ENCODE measurements around the gene RSRC1.

DNA sequence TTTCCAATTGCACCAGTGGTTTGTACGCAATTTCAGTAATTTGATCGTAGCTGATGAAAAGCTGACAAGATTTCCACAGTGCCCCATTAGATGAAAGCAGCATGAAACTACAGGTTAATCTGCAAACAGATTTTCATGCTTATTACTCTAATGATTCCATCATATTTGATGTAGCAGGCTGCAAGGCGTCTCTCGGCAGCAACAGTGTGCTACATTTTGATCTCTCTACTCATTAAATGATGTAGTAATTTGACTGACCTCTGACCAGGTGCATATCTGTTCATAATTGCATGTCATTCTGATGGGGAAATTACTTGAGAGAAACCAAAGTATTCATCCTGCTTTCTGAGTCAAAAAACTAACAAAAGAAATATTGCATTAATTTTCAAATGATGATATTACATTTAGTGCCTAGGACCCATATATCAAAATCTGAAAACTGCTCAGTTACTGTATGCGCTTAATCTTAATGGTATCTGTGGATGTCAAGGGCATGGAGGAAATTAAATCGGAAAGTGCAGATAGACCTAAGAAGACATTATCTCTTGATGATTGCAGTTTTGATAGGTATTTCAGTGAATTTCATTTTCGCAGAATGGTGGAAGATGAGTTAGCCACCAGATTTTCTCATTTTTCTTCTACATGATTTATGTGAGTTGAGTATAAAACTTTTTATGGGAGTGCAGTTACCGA is 198.5 kb downstream of the RSRC1 start:
- TF ChIP-seq POLR2AphosphoS5 (IDR thresholded peaks at IDR 0.05) = no peak
- TF ChIP-seq, protein P1, sequence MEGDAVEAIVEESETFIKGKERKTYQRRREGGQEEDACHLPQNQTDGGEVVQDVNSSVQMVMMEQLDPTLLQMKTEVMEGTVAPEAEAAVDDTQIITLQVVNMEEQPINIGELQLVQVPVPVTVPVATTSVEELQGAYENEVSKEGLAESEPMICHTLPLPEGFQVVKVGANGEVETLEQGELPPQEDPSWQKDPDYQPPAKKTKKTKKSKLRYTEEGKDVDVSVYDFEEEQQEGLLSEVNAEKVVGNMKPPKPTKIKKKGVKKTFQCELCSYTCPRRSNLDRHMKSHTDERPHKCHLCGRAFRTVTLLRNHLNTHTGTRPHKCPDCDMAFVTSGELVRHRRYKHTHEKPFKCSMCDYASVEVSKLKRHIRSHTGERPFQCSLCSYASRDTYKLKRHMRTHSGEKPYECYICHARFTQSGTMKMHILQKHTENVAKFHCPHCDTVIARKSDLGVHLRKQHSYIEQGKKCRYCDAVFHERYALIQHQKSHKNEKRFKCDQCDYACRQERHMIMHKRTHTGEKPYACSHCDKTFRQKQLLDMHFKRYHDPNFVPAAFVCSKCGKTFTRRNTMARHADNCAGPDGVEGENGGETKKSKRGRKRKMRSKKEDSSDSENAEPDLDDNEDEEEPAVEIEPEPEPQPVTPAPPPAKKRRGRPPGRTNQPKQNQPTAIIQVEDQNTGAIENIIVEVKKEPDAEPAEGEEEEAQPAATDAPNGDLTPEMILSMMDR (IDR thresholded peaks at IDR 0.05 in 8 of 11, conservative IDR thresholded peaks at IDR 0.05 in 3 of 11) = no peak
- TF ChIP-seq POLR2A (IDR thresholded peaks at IDR 0.05) = no peak

All from spleen (tissue), 7 donors.